NCI-H2107 treated with DMSO at 0.1 percent for 48 hours (cell line): ENCODE data around the gene TXNDC11.

Source experiments
- DNase-seq: peaks from one replicate; lab custom pipeline; 2025; ENCODE audit not compliant: unreplicated experiment; lab: John Stamatoyannopoulos, UW

Gene TXNDC11

DNA sequence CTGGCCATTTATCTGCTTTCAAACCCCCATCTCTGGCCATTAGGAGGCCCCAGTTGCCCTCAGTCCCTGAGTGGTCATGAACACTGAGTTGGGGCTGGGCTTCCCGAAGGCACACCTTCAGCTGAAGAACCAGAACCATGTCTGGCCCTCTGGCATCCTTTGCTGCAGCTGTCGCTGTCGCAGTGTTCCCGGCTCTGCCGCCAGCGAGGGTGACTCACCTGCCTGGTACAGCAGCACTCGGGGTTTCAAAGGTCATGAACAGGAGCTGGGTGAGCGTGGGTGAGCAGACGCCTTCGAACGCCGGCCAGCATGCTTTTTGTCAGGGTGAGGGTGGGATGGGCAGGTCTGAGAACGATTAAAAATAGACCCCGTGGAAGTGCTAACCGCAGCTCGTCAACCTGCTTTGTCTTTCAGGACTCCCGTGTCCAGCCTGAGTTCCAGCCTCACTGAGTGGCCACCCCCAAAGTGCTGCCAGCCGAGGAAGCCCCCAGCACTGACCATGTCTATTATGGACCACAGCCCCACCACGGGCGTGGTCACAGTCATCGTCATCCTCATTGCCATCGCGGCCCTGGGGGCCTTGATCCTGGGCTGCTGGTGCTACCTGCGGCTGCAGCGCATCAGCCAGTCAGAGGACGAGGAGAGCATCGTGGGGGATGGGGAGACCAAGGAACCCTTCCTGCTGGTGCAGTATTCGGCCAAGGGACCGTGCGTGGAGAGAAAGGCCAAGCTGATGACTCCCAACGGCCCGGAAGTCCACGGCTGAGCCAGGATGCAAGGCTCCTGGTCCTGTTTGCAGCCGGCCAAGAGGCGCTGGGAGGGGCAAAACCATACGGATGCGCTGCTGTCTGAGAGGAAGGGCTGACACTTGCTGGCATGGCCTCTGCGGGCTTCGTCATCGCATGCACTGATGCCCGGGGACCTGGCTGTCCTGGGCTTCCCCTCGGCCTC, 66.8 kb downstream of the TXNDC11 start:
- no peak for DNase-seq

DNA sequence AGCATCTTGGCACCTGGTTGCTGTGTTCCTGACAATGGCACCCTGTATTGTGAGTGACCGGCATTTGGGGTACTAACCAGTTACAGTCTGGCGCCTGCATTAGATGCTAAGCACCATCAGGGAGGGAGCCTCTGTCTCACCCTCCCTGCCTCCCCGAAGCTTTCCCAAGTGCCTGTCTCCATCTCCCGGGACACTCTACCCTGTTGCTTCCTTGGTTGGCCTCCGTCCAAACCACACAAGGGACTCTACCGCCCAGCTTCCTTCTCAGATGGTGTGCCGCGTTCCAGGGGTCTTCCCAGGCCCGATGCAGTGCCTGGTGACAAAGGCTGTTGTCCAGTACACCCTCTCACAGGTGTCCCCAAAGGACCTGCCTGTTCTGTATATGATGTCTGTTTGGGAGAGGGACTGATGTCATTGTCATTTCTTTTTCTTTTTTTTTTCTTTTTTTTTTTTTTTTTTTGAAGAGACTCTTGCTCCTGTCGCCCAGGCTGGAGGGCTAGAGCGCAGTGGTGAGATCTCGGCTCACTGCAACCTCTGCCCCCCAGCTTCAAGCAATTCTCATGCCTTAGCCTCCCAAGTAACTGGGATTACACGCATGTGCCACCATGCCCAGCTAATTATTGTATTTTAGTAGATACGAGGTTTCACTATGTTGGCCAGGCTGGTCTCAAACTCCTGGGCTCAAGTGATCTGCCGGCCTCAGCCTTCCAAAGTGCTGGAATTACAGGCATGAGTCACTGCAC, 67.7 kb downstream of the TXNDC11 start:
- DNase-seq, result no peak

- DNase-seq, result no peak
These were observed 68.4 kb downstream of the TXNDC11 start for GRCh38 chr16:11674001-11674817.

DNA sequence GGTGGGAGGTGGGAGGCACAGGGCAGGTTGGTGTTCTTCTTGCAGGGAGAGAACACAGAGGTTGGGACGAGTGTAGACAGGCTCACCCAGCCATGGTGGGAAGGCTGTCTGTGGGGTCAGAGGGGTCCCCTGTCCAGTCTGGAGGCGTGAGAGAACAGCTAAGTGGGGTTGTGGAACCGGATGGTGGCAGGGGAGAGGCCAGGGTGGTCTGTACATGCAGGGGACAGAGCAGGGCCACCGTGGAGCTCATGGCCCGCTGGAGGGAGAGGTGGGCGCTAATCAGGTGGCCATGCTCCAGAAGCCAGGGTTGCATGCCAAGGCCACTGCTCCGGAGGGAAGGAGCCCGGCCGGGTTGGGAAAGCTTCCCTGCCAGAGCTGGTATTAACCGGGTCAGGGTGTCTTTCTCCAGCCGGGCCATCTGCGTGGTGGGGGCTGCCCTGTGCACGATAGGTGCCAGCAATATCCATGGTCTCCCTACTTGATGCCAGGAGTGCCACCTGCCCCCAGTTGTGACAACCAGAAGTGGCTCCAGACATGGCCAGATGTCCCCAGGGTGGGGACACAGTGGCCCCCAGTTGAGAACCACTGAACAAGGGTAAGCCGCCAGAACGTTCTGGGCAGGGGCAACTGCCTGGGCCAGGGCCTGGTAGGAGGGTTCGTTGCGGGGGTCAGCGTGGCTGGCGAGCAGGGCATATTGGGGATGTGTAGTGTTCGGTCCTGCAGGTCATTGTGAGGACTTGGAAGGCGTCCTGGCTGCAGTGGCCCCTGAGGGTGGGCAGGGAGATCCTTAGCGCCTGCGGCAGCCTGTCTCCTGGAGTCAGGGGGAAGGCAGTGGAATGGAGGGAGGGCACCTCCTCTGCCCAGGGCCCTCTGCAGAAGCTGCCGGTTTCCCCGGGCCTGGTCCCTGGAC, 69.3 kb downstream of the TXNDC11 start:
- DNase-seq, result no peak

- no peak for DNase-seq
These were observed 70.2 kb downstream of the TXNDC11 start for GRCh38 chr16:11672206-11673090.

DNA sequence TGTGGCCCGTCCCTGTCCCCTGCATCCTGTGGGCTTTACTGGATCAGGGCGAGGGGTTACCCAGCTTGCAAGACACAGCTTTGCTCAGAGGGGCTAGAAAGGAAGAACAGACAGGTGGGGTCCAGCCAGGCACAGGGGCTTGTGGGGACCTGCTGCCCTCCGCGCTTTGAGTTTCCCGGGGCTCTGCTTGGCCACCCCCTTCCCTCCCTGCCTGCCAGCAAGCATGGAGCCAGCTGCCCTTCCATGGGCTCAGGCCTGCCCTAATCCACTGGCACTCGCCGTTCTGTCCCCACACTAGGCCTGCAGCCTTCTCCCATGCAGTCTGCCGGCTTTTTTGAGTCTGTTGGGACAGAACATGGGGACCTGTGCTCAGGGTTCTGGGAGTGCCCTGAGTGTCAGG, 71.0 kb downstream of the TXNDC11 start:
- no peak for DNase-seq

DNA sequence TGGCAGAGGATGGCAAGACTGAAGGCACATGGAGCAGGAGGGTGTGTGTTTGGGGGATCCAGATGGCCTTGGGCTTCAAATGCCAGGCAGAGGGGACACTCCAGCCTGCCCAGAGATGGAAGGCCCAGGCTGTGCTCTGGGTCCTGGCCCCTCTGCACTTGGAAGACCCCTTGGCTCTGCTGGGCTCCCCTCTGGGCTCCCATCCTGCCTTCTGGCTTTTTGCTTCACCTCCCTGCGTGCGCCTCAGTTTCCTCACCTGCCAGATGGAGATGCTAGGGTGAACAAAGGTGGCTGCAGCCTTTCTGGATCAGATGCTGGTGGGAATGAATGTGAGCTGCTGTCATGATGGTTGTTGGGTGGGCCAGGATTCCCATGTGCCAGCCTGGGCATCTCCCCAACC, 71.4 kb downstream of the TXNDC11 start:
- DNase-seq, result no peak

DNA sequence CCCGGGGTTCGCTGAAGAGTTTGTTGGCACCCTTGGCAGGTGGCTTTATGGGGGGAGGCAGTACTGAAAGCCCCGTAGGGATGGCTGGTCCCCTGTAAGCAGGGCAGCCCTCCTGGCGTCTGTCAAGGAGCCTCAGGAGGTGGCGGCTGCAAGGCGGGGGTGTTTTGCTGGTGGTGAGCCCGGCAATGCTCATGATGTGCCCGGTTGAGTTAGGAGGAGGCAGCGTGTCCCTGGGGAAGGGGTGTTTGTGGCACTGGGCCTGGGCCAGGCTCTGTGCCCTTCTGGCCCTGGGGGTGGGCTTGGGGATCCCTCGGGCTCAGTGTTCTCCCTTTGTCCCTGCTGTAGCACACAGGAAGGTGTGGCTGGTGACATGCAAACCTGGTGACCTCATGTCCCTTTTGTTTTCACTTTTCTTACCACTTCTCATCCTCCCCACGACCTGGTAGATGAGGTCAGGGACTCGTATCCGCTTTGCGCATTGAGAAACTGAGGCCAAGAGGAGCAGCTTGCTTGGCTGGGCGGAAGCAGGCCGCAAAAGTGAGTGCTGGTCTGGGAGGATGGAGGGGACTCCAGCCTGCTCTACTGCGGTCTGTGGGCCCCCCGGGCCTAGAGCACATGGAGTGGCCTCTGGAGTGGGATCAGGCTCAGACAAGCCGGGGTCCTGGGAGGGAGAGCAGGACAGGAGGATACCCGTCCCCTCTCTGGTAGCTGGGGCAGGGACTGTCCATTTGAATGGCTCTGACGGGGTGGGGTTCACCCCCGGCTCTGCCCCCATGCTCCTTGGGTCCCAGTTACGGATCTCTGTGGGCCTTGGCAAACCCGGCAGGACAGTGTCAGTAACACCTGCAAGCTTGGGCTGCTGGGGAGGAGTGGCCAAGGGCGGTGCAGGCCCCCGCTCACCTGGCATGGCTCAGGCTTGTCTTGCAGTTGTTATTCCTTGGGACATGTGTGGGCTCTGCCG, 72.2 kb downstream of the TXNDC11 start:
- DNase-seq, result no peak

DNA sequence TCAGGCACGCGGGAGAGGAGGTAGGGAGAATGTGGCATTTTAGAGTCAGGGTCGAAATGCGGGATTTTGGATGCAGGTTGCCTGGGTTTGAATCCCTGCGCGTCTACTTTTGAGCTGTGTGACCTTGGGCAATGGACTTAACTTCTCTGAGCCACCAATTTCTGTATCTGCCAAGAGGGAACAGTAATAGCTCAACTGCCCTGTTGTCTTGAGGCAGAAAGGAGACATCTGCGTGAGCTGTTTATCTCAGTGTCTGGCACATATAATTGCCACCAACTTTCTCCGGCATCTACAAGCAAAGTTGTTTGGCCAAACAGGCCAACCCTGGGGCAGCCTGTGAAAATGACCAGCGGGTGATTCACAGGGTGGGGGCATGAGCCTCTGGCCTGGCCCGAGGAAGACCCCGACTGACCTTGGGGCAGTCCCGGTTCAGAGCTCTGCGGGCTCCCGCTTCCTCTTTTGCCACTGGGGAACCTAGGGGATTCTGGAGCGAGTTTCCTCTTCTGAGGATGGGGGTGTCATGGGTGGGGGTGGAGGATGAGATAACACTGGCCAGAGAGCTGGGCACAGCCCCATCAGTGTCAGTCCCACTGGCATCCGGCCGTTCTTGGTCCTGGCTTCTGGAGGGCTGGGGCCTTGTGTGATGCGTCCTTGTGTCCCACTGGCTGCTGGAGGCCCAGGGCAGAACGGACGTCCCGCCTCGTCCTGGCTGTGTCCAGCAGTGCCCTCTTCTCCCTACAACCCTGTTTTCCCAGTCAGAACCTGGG, 73.1 kb downstream of the TXNDC11 start:
- DNase-seq, result no peak

DNA sequence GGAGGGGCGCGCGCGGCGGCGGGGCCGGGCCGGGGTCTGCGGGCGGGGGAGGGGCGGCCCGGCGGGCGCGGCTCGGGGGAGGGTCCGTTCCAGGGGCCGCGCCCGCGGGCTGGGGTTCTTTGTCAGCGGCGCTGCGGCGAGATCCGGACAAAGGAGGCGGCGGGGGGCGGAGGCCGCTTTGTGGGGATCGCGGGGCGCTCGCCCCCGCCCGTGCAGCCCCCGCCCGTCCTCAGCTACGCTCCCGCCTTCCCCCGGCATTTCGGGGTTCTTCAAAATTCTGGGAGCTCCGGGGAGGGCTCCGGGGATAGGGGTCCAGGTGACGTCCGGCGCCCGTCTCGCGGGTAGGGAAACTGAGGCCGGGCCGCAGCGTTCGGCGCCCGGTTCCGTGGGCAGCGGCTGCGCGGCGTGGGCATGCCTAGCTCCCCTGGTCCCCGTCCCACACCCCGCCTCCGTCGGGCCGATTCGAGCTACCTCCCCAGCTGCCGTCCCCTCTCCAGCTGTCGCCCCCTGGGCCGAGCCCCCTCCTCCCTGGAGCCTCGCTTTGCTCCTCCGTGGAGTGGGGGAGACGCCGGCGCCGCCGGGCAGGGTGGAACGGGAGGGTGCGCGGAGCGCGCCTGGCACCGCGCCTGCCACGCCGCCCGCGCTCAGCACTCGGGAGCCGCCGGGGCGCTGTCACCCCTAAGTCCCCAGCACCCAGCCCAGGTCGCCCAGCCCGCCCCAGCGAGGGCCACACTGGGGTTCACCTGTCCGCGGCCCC, 73.9 kb downstream of the TXNDC11 start:
- DNase-seq, result no peak

DNA sequence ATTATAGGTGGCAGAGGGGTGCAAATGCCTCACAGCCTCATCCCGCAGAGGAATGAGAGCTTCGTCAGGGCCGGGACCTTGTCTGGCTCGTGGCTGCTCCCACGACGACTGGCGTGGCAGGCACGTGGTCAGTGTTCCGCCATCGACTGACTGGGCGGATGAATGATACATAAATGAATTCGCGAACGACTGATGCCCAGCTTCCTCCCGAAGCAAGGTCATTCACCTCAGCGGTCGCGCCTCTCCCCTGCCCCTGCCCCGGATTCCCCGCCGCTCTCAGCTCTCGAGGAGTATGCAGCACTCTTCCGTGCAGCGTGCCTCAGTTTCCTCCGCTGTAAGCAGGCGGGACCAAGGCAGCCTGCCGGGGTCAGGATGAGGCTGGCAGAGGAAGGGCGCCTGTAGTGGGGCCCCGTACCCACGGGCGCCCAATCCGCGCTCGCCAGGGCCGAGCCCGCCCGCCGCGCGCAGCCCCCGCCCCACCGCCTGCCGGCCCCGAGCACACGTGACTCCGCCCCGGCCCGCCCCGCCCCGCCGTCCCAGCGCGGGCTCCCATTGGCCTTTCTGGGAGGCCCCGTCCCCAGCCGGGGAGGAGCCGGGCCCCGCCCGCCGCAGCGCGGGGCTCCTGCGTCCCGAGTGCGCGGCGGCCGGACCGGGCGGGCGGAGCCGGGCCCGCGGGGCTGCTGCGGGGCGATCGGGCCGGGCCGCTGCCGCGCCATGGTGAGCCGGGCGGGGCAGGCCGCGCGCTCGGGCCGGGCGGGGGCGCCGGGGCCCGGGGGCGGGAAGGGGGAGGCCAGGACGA, 74.6 kb downstream of the TXNDC11 start, which contains the start of gene SNN:
Gene SNN (plus strand): TSS at position 632 of the 799 bp plus-strand sequence. CDS start 7,605 bp downstream, outside the sequence.
- DNase-seq, result no peak

DNA sequence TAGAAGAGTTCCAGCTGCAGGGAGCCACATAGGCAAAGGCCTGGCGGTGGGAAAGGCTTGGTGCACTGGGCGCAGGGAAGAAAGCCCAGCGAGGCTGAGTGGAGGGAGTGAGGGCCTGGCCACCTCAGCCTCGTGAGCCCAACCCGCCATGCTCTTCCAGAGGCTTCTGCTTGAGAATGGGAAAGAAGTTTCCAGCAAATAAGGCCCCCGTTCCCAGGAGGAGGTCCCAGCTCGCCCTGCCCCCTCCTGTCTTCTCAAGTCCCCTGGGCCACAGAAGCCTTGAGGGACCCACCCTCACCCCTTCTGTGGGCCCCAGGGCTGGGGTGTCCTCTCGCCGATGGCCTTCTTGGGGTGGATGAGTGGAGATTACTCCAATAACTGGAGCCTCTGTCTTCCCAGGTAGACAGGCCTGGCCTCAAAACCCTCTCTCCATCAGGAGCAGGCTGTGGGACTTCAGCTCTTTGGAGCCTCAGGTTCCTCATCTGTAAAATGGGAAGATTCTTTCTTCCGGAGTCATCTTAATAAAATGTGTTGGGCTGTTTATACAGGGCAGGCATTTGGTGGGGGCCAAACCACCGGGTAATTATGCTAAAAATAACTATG, 75.3 kb downstream of the TXNDC11 start:
- no peak for DNase-seq

GRCh38 chr16:11666103-11667055, 76.3 kb downstream of the TXNDC11 start:
- DNase-seq, result no peak

DNA sequence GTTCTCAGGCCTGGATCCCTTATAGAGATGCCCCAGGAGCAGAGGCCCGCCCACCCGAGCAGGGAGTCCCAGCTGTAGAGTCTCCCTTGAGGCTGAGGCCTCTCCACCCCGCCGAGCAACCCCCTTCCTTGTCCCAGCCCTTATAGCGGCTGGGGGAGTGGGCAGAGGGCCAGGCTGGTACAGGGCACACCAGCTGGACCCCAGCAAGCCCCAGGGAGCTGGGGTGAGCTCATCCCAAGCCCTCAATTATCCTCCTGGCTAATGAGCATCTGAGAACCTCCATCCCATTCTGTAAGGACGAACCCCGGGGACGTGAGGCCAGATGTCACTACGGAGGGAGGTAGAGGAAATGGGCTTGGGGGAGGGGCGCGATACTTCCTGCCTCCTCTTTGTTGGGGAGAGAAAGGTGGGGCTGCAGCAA, 77.6 kb downstream of the TXNDC11 start:
- no peak for DNase-seq
